ENCODE data around the gene ZSCAN2. TPM values are rescaled to one million over a fixed set of nuclear protein-coding genes. Genes with fewer than 3 reads are reported as not detected.

Gene ZSCAN2
- total RNA-seq, 1 experiment from 2014 or later, result 7.8 TPM

DNA sequence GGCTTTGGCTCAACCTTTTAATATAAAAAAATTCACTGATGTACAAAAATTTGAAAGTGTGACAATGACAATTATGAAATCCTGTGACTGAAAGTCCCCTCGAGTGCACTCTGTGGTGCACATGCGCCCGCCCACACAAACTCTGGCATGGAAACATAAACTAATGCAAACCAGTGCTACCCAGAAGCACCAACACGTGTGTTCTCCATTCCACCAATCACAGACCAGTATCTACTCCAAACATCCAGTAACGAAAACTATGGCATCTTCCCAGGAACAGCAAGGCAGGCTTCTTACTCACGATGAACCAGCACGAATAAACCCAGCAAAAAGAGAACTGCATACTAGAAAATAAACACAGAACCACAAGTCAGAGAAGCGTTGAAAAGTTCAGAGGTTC lies 68.9 kb downstream of the ZSCAN2 start:
- no peak for DNase-seq (ENCODE audit: low read depth)

DNA sequence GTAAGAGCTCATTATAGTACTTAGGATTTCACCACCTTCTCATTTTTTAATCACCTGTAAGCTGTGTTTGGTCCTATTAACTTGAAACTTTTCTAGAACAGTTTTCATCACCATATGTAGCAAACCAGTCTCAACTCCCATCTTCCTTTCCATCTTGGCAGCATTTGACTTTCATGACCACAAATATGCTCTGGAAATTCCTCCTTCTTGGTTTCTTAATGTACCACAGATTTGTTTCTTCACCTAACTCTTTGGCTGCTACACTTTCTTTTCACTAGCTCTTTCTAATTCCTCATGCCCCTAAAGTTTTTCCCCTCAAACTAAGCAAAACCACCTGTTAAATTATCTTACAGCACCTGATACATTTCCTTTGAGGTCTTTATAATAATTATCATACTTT lies 70.4 kb downstream of the ZSCAN2 start:
- DNase-seq (ENCODE audit: low read depth), result peak; percentile 78

Other genes with a start within 250 kb of the ZSCAN2 start
- gene WDR73, start 53.3 kb downstream of the ZSCAN2 start, total RNA-seq (2014; rRNA removed; shearing (Covaris generic)), result 29.7 and 32.7 TPM in 2 replicates
- 29.2 and 36.2 TPM in 2 replicates for gene NMB, start 57.2 kb downstream of the ZSCAN2 start, total RNA-seq (2014; rRNA removed; shearing (Covaris generic))
- 257 and 259 TPM in 2 replicates for gene SEC11A, start 115.1 kb downstream of the ZSCAN2 start, total RNA-seq (2014; rRNA removed; shearing (Covaris generic))
- 6.4 and 7.4 TPM in 2 replicates for gene ZNF592, start 147.6 kb downstream of the ZSCAN2 start, total RNA-seq (2014; rRNA removed; shearing (Covaris generic))
- gene ALPK3, start 216.3 kb downstream of the ZSCAN2 start, total RNA-seq (2014; rRNA removed; shearing (Covaris generic)), result 0.10 and 0.12 TPM in 2 replicates